ENCODE measurements around the gene YWHAB. TPM values are rescaled to one million over a fixed set of nuclear protein-coding genes. Genes with fewer than 3 reads are reported as not detected.

YWHAB gene
- total RNA-seq, 1 donor from 2014 or later: 234 TPM

- TF ChIP-seq CTCF (IDR thresholded peaks at IDR 0.05): no peak
- no peak overlapping the region for H3K27ac Mint-ChIP-seq
- H3K36me3 Mint-ChIP-seq (ENCODE audit: low read depth): peaks cover 56% of the 10 kb centered on the region
- ATAC-seq (ENCODE audit: low read depth) (no peak), DNase-seq (no peak)
- no peaks in the 10 kb centered on the region for H3K9me3 Mint-ChIP-seq
- no peaks in the 10 kb centered on the region for H3K27me3 Mint-ChIP-seq
- POLR2A ChIA-PET: interaction anchor here (1.7 to 2.2 kb wide), 2 partner anchors 25 to 49 kb away, joined by 4 to 12 read pairs; partner anchors contain the start of genes TOMM34 and YWHAB
- CTCF ChIA-PET: interaction anchor here (0.5 to 2.0 kb wide), 2 partner anchors 135 to 185 kb away, joined by 3 to 7 read pairs; no protein-coding TSS in a partner anchor
- intact Hi-C loops (cut with micrococcal nuclease): loop anchor here (1.0 to 2.0 kb wide), 2 partner anchors 24 to 56 kb away; partner anchors contain the start of gene STK4
- peak overlapping the region; percentile 89 for H3K4me3 Mint-ChIP-seq
- peaks cover 18% of the 10 kb centered on the region for H3K4me1 Mint-ChIP-seq
Measured at GRCh38 chr20:44910690-44911262, 25.3 kb downstream of the YWHAB start.

DNA sequence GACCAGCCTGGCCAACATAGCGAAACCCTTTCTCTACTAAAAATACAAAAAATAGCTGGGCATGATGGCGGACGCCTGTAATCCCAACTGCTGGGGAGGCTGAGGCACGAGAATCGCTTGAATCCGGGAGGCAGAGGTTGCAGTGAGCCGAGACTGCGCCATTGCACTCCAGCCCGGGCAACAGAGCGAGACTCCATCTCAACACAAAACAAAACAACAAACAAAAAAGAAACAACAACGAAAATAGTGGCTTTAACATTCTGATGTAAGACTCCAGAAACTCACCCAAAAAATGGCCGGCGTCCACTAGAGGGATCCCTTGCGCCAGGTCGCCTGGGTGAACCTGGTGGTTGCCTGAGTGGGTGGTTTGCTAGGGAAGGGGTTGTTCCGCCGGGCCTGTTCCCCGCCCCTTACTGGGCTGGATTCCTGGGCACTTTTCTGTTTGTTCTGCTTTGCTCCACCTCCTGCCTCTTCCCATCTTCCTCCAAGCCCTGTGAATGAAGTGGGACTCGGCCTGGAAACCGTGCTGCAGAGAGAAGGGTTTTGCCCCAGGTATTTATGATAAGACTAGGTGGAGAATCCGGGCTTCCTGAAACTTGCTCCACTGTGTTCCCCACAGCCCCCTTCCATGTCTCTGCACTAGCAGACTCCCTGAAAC is 25.9 kb downstream of the YWHAB start:
- Mint-ChIP-seq H3K4me3 (peak overlapping the region; percentile 70), H3K27ac (no peak overlapping the region), H3K27me3 (no peaks in the 10 kb centered on the region), H3K4me1 (peaks cover 18% of the 10 kb centered on the region), H3K36me3 (ENCODE audit: low read depth) (peaks cover 56% of the 10 kb centered on the region), H3K9me3 (no peaks in the 10 kb centered on the region)
- ChIA-PET POLR2A (no interaction called here), CTCF (interaction anchor here (2.0 kb wide), 1 partner anchor 184 kb away, joined by 7 read pairs; no protein-coding TSS in a partner anchor)
- TF ChIP-seq CTCF (IDR thresholded peaks at IDR 0.05): no peak
- no peak for DNase-seq
- intact Hi-C loops (cut with micrococcal nuclease): loop anchor here (2.0 kb wide), 1 partner anchor 55 kb away; the partner anchor contains the start of gene STK4
- no peak for ATAC-seq (ENCODE audit: low read depth)

DNA sequence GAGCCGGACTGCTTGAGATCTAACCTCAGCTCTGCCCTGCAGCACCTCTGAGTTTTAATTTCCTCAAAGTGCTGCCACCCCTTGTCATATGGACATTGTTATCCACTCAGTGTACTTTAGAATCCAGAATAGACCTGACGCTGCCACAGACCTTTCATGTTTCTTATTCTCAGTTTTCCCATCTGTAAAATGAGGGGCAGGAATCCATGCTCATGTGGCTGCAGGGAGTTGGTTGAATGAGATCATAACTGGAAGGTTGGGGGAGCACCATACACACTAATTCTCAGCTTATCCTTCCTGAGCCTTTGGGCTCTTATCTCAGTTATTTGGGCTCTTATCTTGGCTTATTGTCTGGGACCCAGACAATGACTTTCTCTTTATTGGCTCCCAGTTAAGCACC is 26.7 kb downstream of the YWHAB start:
- Mint-ChIP-seq H3K4me1 (peaks cover 18% of the 10 kb centered on the region), H3K36me3 (ENCODE audit: low read depth) (peaks cover 55% of the 10 kb centered on the region), H3K27ac (no peak overlapping the region), H3K27me3 (no peaks in the 10 kb centered on the region), H3K4me3 (no peak overlapping the region), H3K9me3 (no peaks in the 10 kb centered on the region)
- intact Hi-C loops (cut with micrococcal nuclease): no loop called here
- ATAC-seq (ENCODE audit: low read depth) (no peak), DNase-seq (no peak)
- TF ChIP-seq CTCF (IDR thresholded peaks at IDR 0.05): no peak
- ChIA-PET POLR2A (no interaction called here), CTCF (no interaction called here)

DNA sequence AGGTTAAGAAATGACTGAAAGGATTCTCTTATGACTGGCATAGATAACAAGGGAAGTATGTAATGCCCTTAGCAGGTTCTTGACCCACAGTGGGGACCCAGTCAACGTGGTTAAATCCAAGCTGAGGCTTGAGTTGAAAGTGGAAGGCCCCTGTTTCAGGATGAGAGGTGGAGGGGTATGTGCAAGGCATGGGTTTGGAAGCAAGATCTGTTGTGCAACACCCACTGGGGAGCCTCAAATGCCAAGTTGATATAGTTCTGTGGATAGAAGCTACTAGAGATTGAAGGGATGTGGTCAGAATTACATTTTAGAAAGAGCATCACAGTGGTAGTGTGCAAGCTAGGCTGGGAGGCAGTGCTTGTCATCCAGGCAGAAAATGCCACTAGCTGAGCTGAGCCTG is 29.4 kb downstream of the YWHAB start:
- CTCF ChIA-PET: no interaction called here
- no peak for DNase-seq
- no peaks in the 10 kb centered on the region for H3K9me3 Mint-ChIP-seq
- intact Hi-C loops (cut with micrococcal nuclease): no loop called here
- no peaks in the 10 kb centered on the region for H3K27me3 Mint-ChIP-seq
- H3K4me3 Mint-ChIP-seq: no peak overlapping the region
- no peak for TF ChIP-seq CTCF (IDR thresholded peaks at IDR 0.05)
- ATAC-seq (ENCODE audit: low read depth): no peak
- H3K27ac Mint-ChIP-seq: no peak overlapping the region
- H3K36me3 Mint-ChIP-seq (ENCODE audit: low read depth): peaks cover 50% of the 10 kb centered on the region
- peaks cover 11% of the 10 kb centered on the region for H3K4me1 Mint-ChIP-seq
- POLR2A ChIA-PET: no interaction called here

DNA sequence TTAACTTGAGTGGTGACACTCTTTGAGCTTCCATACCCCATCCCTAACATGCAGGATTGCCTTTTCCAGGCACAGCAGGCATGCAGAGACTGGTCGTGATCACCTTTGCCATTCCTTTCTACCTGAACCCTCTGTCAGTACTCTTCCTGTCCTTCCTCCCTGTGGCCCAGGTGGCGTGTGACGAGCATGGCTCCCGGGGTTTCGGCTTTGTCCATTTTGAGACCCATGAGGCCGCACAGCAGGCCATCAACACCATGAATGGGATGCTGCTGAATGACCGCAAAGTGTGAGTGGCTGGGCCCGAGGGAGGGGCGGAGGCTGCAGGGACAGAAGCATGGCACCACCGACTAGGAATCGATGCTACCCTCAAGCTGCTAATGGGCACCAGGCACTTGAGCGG is 31.1 kb downstream of the YWHAB start:
- H3K27ac Mint-ChIP-seq: no peak overlapping the region
- no peaks in the 10 kb centered on the region for H3K4me1 Mint-ChIP-seq
- no peak overlapping the region for H3K4me3 Mint-ChIP-seq
- TF ChIP-seq CTCF (IDR thresholded peaks at IDR 0.05): no peak
- ChIA-PET CTCF (no interaction called here), POLR2A (no interaction called here)
- intact Hi-C loops (cut with micrococcal nuclease): no loop called here
- no peaks in the 10 kb centered on the region for H3K9me3 Mint-ChIP-seq
- peaks cover 54% of the 10 kb centered on the region for H3K36me3 Mint-ChIP-seq (ENCODE audit: low read depth)
- ATAC-seq (ENCODE audit: low read depth) (no peak), DNase-seq (no peak)
- H3K27me3 Mint-ChIP-seq: no peaks in the 10 kb centered on the region
